Activated naive CD4-positive, alpha-beta T cell treated with anti-CD3 and anti-CD28 coated beads for 36 hours (primary cell): ENCODE measurements around the gene FLAD1. TPM values are rescaled to one million over a fixed set of nuclear protein-coding genes. Genes with fewer than 3 reads are reported as not detected.
"Not testable (repeated sequence)": the region's sequence is repeated elsewhere in the genome, so short reads cannot be mapped to it uniquely, and the experiment has no call there.

Source experiments
- CTCF ChIA-PET: fragments of 350-600 bp; sonication (Branson Sonifier 250); formaldehyde crosslinking; loops from one replicate; lab custom pipeline; 2021; ENCODE audit warnings: antibody characterized with exemption; lab: Charles Lee
- DNase-seq: peaks from one replicate; pipeline ENCODE4 v3.0.0-alpha.2; 2020
- H3K27ac Mint-ChIP-seq: one replicate; pipeline ENCODE4 v1.8.0; 2021; ENCODE audit warnings: mild to moderate bottlenecking, mixed read lengths
- H3K27me3 Mint-ChIP-seq: one replicate; pipeline ENCODE4 v1.8.0; 2021; ENCODE audit warnings: low read depth, mixed read lengths
- H3K36me3 Mint-ChIP-seq: one replicate; pipeline ENCODE4 v1.8.0; 2021; ENCODE audit warnings: low read depth, mixed read lengths
- H3K4me1 Mint-ChIP-seq: one replicate; pipeline ENCODE4 v1.8.0; 2021; ENCODE audit warnings: low read depth, mixed read lengths
- H3K4me3 Mint-ChIP-seq: one replicate; pipeline ENCODE4 v1.8.0; 2021; ENCODE audit warnings: mild to moderate bottlenecking, moderate library complexity, mixed read lengths
- H3K9me3 Mint-ChIP-seq: one replicate; pipeline ENCODE4 v1.8.0; 2021; ENCODE audit warnings: mixed read lengths
- intact Hi-C: fragments of 100-400 bp; cut with micrococcal nuclease; formaldehyde crosslinking; loops from one replicate; pipeline ENCODE4 v1.15.1; 2023
- total RNA-seq, 2 experiments: library from RNA; stranded (reverse); gene quantifications; one replicate each; pipeline ENCODE4 v1.2.3, GENCODE V29; 2021

The FLAD1 gene
- total RNA-seq, 2 experiments from 2014 or later, result 27.2 to 30.0 TPM

DNA sequence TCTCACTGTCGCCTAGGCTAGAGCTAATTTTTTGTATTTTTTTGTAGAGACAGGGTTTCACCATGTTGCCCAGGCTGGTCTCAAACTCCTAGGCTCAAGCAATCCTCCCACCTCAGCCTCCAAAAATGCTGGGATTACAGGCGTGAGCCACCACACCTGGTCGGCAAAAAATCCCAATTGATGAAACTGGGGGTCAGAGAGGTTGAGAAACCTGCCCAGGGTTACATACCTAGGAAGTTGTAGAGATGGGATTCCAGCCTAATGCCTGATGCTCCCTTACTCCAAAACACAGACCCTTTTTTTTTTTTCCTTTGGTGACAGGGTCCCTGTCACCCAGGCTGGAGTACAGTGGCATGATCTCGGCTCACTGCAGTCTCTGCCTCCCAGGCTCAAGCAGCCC lies 3.6 kb downstream of the FLAD1 start:
- H3K27me3 Mint-ChIP-seq, intact Hi-C loops, H3K4me3 Mint-ChIP-seq, DNase-seq, H3K9me3 Mint-ChIP-seq, H3K27ac Mint-ChIP-seq: not testable (repeated sequence)
- peaks cover 14% of the 10 kb centered on the region for H3K36me3 Mint-ChIP-seq
- CTCF ChIA-PET, result interaction anchor here (0.6 to 1.4 kb wide), 4 partner anchors 16 to 365 kb away, joined by 3 to 4 read pairs (median 4); partner anchors contain the start of gene SHC1
- H3K4me1 Mint-ChIP-seq, result peaks cover 28% of the 10 kb centered on the region

DNA sequence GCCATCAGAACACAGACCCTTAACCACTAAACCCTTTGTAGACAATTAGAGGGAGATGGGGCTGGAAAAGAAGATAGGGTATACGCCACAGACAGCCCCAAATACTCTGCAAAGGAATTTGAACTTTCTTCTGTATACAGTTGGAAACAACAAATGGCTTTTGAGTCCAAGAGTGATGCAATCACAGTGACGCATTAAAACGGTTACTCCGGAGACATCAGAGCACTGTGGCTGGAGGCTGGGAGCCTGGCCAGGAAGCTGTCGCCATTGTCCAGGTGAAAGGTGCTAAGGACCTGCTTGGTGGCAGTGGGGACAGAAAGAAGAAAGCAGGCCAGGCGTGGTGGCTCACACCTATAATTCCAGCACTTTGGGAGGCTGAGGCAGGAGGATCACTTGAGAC lies 4.2 kb downstream of the FLAD1 start:
- no peaks in the 10 kb centered on the region for H3K27me3 Mint-ChIP-seq
- no peak overlapping the region for H3K27ac Mint-ChIP-seq
- no peaks in the 10 kb centered on the region for H3K9me3 Mint-ChIP-seq
- CTCF ChIA-PET, result interaction anchor here (0.6 to 1.9 kb wide), 4 partner anchors 11 to 366 kb away, joined by 3 to 24 read pairs (median 6); no protein-coding TSS in a partner anchor
- peaks cover 25% of the 10 kb centered on the region for H3K4me1 Mint-ChIP-seq
- intact Hi-C loops, result no loop called here
- H3K36me3 Mint-ChIP-seq, result peaks cover 13% of the 10 kb centered on the region
- DNase-seq, result no peak
- no peak overlapping the region for H3K4me3 Mint-ChIP-seq

DNA sequence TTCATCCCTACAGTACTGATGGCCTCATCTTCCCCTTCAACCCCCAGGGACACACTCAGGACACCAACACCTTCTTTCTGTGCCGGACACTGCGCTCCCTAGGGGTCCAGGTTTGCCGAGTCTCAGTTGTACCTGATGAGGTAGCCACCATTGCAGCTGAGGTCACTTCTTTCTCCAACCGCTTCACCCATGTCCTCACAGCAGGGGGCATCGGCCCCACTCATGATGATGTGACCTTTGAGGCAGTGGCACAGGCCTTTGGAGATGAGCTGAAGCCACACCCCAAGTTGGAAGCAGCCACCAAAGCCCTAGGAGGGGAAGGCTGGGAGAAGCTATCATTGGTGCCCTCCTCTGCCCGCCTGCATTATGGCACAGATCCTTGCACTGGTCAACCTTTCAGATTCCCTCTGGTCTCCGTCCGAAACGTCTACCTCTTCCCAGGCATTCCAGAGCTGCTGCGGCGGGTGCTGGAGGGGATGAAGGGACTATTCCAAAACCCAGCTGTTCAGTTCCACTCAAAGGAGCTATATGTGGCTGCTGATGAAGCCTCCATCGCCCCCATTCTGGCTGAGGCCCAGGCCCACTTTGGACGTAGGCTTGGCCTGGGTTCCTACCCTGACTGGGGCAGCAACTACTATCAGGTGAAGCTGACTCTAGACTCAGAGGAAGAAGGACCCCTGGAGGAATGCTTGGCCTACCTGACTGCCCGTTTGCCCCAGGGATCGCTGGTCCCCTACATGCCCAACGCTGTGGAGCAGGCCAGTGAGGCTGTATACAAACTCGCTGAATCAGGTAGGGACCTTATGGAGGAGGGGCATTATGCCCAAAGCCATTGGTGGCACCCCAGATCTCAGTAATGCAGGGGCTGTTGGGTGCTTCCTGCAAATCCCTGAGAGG lies 5.2 kb downstream of the FLAD1 start:
- Mint-ChIP-seq H3K4me1 (peaks cover 23% of the 10 kb centered on the region), H3K27ac (no peak overlapping the region), H3K27me3 (no peaks in the 10 kb centered on the region), H3K4me3 (no peak overlapping the region), H3K9me3 (no peaks in the 10 kb centered on the region), H3K36me3 (peaks cover 12% of the 10 kb centered on the region)
- intact Hi-C loops, result no loop called here
- CTCF ChIA-PET, result interaction anchor here (0.7 to 1.9 kb wide), 5 partner anchors 11 to 31 kb away, joined by 3 to 24 read pairs (median 4); no protein-coding TSS in a partner anchor
- peak; percentile 20 for DNase-seq

DNA sequence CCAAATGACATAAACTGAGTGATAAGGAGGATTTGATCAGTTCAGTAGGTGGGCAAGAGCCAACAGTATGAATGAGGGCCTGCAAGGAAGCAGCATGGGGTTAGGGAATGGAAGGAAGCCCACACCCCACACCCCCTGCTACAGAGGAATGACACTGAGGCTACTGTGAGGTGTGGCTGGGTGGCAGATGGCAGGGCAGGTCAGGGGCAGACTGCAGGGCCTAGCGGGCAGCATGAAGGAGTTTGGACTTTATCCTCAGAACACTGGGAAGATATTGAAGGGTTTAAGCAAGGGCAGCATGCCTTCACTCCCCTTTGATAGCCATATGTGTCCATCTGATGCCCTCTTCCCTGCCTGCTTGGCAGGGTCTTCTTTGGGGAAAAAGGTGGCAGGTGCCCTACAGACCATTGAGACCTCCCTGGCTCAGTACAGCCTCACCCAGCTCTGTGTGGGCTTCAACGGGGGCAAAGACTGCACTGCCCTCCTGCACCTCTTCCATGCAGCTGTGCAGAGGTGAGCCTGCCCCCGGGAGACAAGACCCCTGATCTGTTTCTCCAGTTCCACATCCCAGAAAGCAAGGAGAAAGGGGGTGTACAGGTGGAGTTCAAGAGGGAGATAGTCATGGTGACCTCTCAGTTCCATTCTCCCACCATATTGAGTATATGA lies 6.2 kb downstream of the FLAD1 start:
- Mint-ChIP-seq H3K9me3 (no peaks in the 10 kb centered on the region), H3K36me3 (peaks cover 12% of the 10 kb centered on the region), H3K27me3 (no peaks in the 10 kb centered on the region), H3K4me1 (peaks cover 20% of the 10 kb centered on the region), H3K4me3 (no peak overlapping the region), H3K27ac (no peak overlapping the region)
- no peak for DNase-seq
- CTCF ChIA-PET, result interaction anchor here (0.6 to 1.9 kb wide), 4 partner anchors 9 to 79 kb away, joined by 3 to 24 read pairs (median 5); no protein-coding TSS in a partner anchor
- intact Hi-C loops, result no loop called here

DNA sequence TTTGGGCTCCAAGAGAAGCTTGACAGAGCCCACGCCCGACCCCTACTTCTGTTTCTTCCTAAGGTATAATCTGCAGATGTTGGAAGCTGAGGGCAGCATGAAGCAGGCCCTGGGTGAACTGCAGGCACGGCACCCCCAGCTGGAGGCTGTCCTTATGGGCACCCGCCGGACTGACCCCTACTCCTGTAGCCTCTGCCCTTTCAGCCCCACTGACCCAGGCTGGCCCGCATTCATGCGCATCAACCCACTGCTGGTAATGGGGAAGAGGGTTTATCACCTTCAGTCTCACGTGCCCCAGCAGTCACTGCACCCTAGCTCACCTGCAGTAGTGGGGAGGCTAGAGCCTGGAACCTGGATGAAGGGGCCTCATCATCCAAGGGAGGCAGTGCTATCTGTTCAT lies 7.1 kb downstream of the FLAD1 start:
- no peak for DNase-seq
- Mint-ChIP-seq H3K4me1 (peaks cover 14% of the 10 kb centered on the region), H3K9me3 (no peaks in the 10 kb centered on the region), H3K27ac (no peak overlapping the region), H3K36me3 (peaks cover 12% of the 10 kb centered on the region), H3K4me3 (no peak overlapping the region), H3K27me3 (no peaks in the 10 kb centered on the region)
- CTCF ChIA-PET, result interaction anchor here (1.2 kb wide), 1 partner anchor 9 kb away, joined by 6 read pairs; no protein-coding TSS in a partner anchor
- intact Hi-C loops, result no loop called here

DNA sequence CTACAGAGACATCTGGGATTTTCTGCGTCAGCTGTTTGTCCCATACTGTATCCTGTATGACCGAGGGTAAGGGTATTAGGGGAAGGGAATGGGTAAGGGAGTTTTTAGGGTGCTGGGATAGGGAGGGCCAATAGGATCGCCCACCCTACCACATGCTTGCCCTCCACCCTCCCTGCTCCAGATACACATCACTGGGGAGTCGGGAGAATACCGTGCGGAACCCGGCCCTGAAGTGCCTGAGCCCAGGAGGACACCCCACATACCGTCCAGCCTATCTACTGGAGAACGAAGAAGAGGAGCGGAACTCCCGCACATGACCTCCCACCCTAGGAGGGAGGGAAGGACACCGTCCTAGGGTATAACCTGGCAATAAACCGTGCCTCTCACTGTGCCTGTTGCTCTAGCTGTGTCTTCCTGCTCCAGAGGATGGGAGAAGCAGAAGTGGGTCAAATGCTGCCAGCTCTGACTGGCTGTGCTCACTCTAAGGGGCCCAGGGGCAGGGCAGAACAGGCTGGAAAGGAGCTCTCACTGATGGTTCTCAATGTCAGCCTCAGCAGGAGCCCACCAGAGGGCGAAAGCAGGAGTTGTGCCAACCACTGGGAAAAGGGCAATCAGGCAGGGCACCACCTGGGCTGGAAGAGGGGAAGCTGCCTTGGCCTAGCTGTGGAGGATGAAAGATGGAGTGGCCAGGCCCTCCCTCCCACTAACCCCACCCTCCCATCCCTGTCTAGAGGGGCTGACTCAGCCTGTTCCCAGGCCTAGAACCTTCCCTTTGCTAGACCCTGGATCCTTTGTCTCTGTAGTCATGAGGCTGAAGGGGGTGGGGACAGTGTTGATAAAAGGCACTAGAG lies 9.8 kb downstream of the FLAD1 start:
- H3K27me3 Mint-ChIP-seq, result no peaks in the 10 kb centered on the region
- intact Hi-C loops, result no loop called here
- CTCF ChIA-PET, result interaction anchor here (0.7 to 2.0 kb wide), 7 partner anchors 12 to 92 kb away, joined by 3 to 9 read pairs (median 4); partner anchors contain the start of gene ADAM15
- no peak overlapping the region for H3K4me3 Mint-ChIP-seq
- peaks cover 18% of the 10 kb centered on the region for H3K4me1 Mint-ChIP-seq
- peaks cover 10% of the 10 kb centered on the region for H3K36me3 Mint-ChIP-seq
- no peak for DNase-seq
- no peaks in the 10 kb centered on the region for H3K9me3 Mint-ChIP-seq
- no peak overlapping the region for H3K27ac Mint-ChIP-seq

DNA sequence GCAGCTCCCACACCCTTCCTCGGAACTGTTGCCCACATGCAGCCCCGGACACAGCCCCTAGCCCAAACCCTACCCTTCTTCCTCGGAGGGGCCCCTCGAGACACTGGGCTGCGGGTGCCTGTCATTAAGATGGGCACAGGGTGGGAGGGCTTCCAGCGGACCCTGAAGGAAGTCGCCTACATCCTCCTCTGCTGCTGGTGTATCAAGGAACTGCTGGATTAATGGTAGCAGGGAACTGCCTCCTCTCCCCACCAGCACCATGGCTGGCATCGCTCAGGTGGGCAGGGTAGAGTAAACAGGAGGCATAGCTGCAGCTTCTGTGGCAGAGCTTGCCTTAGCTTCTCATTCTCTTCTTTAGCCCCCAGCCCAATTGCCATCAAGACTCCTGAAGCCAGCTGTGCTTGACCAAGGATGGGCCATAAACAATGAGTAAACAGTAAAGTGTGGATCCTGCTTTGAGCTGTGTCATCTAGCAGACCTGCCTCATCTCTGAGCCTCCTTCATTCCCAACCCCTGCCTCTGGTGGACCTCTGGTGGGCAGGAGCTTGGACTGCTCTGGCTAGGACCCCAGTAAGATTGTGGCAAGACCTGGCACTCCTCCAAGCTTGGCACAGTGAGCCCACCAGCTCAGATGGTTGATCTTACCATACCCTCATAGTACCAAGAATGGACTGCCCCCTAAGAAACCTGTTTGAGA lies 10.6 kb downstream of the FLAD1 start, which contains the start of gene LENEP:
Gene LENEP (plus strand): TSS at position 15 of the 697 bp plus-strand sequence. CDS start 22 bp downstream, at position 37.
- Mint-ChIP-seq H3K36me3 (peaks cover 10% of the 10 kb centered on the region), H3K4me3 (no peak within 1 kb of the TSS), H3K4me1 (peaks cover 17% of the 10 kb centered on the region), H3K27ac (no peak within 1 kb of the TSS), H3K27me3 (no peaks in the 10 kb centered on the region), H3K9me3 (no peaks in the 10 kb centered on the region)
- intact Hi-C loops, result no loop called here
- DNase-seq, result no peak
- CTCF ChIA-PET, result interaction anchor here (0.7 to 2.4 kb wide), 12 partner anchors 11 to 174 kb away, joined by 3 to 9 read pairs (median 4); partner anchors contain the start of genes ADAM15 and PBXIP1

DNA sequence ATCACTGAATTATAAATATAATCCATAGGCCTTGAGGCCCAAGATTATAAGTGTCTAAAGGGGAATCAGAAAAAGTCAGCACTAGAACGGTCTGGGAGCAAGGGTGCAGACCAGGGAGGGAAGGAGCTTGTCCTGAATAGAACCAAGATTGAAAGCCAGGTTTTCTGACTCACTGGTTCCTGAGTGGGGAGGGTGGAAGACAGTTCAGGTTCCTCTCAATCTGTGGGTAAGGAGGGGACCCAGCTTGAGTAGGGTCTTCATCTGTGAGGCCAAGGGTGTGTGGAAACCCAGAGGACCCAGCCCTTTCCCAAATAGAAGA lies 11.1 kb downstream of the FLAD1 start:
- Mint-ChIP-seq H3K4me3 (no peak overlapping the region), H3K36me3 (peaks cover 6% of the 10 kb centered on the region), H3K27me3 (no peaks in the 10 kb centered on the region), H3K27ac (no peak overlapping the region), H3K4me1 (peaks cover 20% of the 10 kb centered on the region), H3K9me3 (no peaks in the 10 kb centered on the region)
- intact Hi-C loops, result no loop called here
- CTCF ChIA-PET, result interaction anchor here (0.8 to 2.4 kb wide), 9 partner anchors 12 to 173 kb away, joined by 3 to 9 read pairs (median 4); partner anchors contain the start of genes ADAM15 and PBXIP1
- no peak for DNase-seq

DNA sequence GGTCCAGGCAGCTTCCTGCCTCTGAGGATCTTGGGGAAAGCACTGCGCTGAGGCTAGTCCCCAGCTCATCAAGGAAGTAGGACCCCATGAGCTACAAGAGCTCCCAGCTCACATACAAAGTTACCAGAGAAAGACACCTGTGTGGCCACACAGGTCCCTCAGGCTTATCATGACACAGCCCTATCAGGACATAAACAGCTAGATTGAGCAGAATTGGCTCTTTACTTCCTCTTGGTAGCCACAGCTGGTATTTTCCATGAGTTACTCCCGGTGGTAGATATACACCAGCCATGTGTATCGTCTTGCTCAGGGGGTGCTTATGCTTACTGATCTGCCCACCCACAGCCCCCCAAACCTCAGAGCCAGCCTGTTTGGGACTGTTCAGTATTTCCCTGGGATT lies 11.4 kb downstream of the FLAD1 start:
- Mint-ChIP-seq H3K9me3 (no peaks in the 10 kb centered on the region), H3K4me3 (no peak overlapping the region), H3K27ac (no peak overlapping the region), H3K4me1 (peaks cover 21% of the 10 kb centered on the region), H3K36me3 (peaks cover 5% of the 10 kb centered on the region), H3K27me3 (no peaks in the 10 kb centered on the region)
- DNase-seq, result no peak
- intact Hi-C loops, result no loop called here
- CTCF ChIA-PET, result interaction anchor here (0.8 to 2.4 kb wide), 6 partner anchors 23 to 173 kb away, joined by 4 to 9 read pairs (median 4); partner anchors contain the start of genes ADAM15 and PBXIP1

DNA sequence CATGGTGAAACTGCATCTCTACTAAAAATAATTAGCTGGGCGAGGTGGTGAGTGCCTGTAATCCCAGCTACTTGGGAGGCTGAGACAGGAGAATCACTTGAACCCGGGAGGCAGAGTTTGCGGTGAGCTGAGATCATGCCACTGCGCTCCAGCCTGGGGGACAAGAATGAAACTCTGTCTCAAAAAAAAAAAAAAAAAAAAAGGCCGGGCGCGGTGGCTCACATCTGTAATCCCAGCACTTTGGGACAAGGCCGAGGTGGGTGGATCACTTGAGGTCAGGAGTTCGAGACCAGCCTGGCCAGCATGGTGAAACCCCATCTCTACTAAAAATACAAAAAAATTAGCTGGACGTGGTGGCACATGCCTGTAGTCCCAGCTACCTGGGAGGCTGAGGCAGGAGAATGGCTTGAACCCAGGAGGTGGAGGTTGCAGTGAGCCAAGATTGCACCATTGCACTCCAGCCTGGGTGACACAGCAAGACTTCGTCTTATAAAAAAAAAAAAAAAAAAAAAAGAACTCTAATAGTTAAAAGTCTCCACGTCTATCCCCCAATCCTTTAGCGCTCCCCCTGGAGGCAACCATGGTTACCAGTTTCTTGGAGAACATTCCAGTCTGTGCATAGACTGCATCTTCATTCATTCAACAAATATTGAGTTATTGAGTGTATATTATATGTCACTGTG lies 12.3 kb downstream of the FLAD1 start:
- intact Hi-C loops, H3K27me3 Mint-ChIP-seq, H3K36me3 Mint-ChIP-seq, H3K27ac Mint-ChIP-seq, H3K9me3 Mint-ChIP-seq, H3K4me3 Mint-ChIP-seq: not testable (repeated sequence)
- peaks cover 24% of the 10 kb centered on the region for H3K4me1 Mint-ChIP-seq
- CTCF ChIA-PET, result interaction anchor here (0.7 to 4.7 kb wide), 12 partner anchors 11 to 111 kb away, joined by 3 to 21 read pairs (median 4); partner anchors contain the start of gene FLAD1
- DNase-seq, result peak; percentile 42
